Left ventricle myocardium inferior (tissue), 1 donor: ENCODE data around the gene MAP1S. TPM values are rescaled to one million over a fixed set of nuclear protein-coding genes. Genes with fewer than 3 reads are reported as not detected.

ENCODE experiments used
- DNase-seq: peaks from one replicate; pipeline ENCODE4 v3.0.0-alpha.2; 2020
- H3K27ac ChIP-seq: fragments of 200-600 bp; replicated peaks from 2 replicates; pipeline ENCODE4 v1.8.0; 2021
- H3K27me3 ChIP-seq: fragments of 200-600 bp; 2 replicates; pipeline ENCODE4 v1.8.0; 2021; ENCODE audit warnings: low read depth
- H3K36me3 ChIP-seq: fragments of 200-600 bp; 2 replicates; pipeline ENCODE4 v1.8.0; 2021
- H3K4me1 ChIP-seq: fragments of 200-600 bp; 2 replicates; pipeline ENCODE4 v1.8.0; 2021
- H3K4me3 ChIP-seq: fragments of 200-600 bp; 2 replicates; pipeline ENCODE4 v1.8.0; 2021; ENCODE audit warnings: mild to moderate bottlenecking, moderate library complexity
- H3K9me3 ChIP-seq: fragments of 200-600 bp; replicated peaks from 2 replicates; pipeline ENCODE4 v1.8.0; 2021
- intact Hi-C: fragments of 100-400 bp; cut with micrococcal nuclease; formaldehyde crosslinking; loops from one replicate; pipeline ENCODE4 v1.11.0; 2022
- total RNA-seq: library from RNA; stranded (reverse); fragmentation: NEBNext Ultra II Directional; extraction: Animal tissue kit (Norgen Biotek cat#: 25700); gene quantifications from one replicate; pipeline ENCODE4 v1.2.1, GENCODE V29; 2021
- TF ChIP-seq, protein P1 (sequence below): fragments of 200-600 bp; IDR thresholded peaks from 2 replicates; pipeline ENCODE4 v1.8.0; 2021; ENCODE audit warnings: antibody characterized with exemption, mild to moderate bottlenecking, borderline replicate concordance
- donor health status: DM: no; HTN: yes; CAD: no; lungs with severe emphysema.

Gene MAP1S
- total RNA-seq, 1 donor from 2014 or later = 21.4 TPM

DNA sequence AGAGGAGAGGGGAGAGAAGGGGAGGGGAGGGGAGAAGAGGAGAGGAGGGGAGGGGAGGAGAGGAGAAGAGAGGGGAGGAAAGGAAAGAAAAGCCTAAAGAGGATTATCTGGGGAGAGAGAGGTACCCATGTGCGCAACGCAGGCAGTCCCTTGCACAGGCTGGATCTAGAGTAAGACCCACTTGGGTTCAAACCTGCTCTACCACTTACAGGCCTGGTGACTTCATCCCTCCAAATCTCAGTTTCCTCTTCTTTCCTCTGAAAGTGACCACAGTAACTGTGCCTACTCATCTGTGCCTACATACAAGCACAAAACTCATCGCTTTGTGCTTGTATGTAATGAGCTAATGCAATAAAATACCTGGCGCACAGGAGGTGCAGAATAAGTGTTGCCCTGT lies 732 bp upstream of the MAP1S start:
- Histone ChIP-seq H3K4me1 (peaks cover 60% of the 10 kb centered on the region), H3K9me3 (no peaks in the 10 kb centered on the region), H3K4me3 (peak overlapping the region; percentile 96), H3K27ac (no peak overlapping the region), H3K36me3 (peaks cover 5% of the 10 kb centered on the region), H3K27me3 (no peaks in the 10 kb centered on the region)
- intact Hi-C loops = no loop called here
- TF ChIP-seq, protein P1, sequence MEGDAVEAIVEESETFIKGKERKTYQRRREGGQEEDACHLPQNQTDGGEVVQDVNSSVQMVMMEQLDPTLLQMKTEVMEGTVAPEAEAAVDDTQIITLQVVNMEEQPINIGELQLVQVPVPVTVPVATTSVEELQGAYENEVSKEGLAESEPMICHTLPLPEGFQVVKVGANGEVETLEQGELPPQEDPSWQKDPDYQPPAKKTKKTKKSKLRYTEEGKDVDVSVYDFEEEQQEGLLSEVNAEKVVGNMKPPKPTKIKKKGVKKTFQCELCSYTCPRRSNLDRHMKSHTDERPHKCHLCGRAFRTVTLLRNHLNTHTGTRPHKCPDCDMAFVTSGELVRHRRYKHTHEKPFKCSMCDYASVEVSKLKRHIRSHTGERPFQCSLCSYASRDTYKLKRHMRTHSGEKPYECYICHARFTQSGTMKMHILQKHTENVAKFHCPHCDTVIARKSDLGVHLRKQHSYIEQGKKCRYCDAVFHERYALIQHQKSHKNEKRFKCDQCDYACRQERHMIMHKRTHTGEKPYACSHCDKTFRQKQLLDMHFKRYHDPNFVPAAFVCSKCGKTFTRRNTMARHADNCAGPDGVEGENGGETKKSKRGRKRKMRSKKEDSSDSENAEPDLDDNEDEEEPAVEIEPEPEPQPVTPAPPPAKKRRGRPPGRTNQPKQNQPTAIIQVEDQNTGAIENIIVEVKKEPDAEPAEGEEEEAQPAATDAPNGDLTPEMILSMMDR = no peak
- no peak for DNase-seq

DNA sequence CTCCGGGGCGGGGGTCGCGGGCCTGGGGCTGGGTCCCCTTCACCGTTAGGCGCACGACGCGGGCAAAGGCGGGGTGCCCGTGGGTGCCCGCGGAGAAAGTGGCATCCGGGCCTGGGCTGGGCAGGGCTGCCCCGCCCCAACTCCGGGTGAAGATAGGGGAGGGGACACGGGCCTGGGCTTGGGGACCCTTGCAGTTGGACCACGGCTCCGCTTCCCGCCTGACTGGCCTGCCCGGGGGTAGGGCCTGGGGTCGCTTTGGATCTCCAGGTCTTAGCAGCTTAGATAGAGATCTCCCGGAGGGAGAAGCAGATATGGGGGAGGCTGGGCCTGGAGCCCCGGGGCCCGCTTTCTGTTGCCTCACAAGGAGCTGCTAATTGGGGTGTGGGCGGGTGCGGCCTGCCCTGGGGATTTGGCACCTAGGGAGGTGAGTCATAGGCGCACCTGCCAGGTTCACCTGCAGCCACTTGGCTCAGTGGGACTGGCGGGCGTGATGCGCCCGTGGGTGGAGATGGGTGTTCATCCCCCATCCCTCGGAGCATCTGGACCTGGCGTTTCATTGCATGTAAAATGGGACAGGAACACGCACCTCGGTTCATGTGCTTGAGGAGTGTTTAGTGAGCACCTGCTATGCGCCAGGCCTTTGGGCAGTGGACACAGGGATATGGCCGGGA lies 585 bp downstream of the MAP1S start:
- H3K27me3 ChIP-seq = no peaks in the 10 kb centered on the region
- H3K9me3 ChIP-seq = no peaks in the 10 kb centered on the region
- peak overlapping the region; percentile 96 for H3K4me3 ChIP-seq
- H3K36me3 ChIP-seq = peaks cover 18% of the 10 kb centered on the region
- intact Hi-C loops = no loop called here
- H3K27ac ChIP-seq = peak overlapping the region; percentile 67
- H3K4me1 ChIP-seq = peaks cover 63% of the 10 kb centered on the region
- TF ChIP-seq, protein P1 = no peak
- DNase-seq = no peak

GRCh38 chr19:17720440-17720839 lies 1.2 kb downstream of the MAP1S start:
- TF ChIP-seq, protein P1 = no peak
- H3K27ac ChIP-seq = peak overlapping the region; percentile 67

GRCh38 chr19:17721111-17721628 lies 1.9 kb downstream of the MAP1S start:
- Histone ChIP-seq H3K27me3 (no peaks in the 10 kb centered on the region), H3K27ac (peak overlapping the region; percentile 67), H3K9me3 (no peaks in the 10 kb centered on the region), H3K4me3 (peak overlapping the region; percentile 96), H3K4me1 (peaks cover 63% of the 10 kb centered on the region), H3K36me3 (peaks cover 31% of the 10 kb centered on the region)
- intact Hi-C loops = no loop called here
- TF ChIP-seq, protein P1 = no peak
- DNase-seq = no peak

More at GRCh38 chr19:17720440-17720839, 1.2 kb downstream of the MAP1S start:
- intact Hi-C loops = no loop called here
- no peaks in the 10 kb centered on the region for H3K9me3 ChIP-seq
- H3K27me3 ChIP-seq = no peaks in the 10 kb centered on the region
- H3K36me3 ChIP-seq = peaks cover 24% of the 10 kb centered on the region
- peak overlapping the region; percentile 96 for H3K4me3 ChIP-seq
- peaks cover 63% of the 10 kb centered on the region for H3K4me1 ChIP-seq
- no peak for DNase-seq

DNA sequence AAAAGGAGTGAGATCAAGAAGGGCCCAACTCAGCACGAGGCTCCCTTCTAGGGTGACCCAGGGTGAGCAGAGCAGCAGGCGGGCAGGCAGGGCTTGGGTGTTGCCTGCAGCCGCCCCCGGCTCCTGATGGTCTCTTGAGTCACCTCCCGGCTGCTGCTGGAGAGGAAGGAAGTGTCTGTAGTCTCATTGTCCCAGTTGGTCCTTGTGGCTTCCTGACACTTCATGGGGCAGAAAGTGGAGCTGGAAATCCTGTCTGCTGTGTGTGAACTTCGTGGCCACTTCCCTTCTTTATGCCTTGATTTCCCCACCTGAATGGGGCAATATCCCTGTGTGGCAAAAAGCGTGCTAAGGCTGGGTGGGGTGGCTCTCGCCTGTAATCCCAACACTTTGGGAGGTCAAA lies 2.5 kb downstream of the MAP1S start:
- TF ChIP-seq, protein P1 = no peak
- intact Hi-C loops = no loop called here
- Histone ChIP-seq H3K27me3 (no peaks in the 10 kb centered on the region), H3K9me3 (no peaks in the 10 kb centered on the region), H3K4me3 (peak overlapping the region; percentile 96), H3K36me3 (peaks cover 38% of the 10 kb centered on the region), H3K4me1 (peaks cover 63% of the 10 kb centered on the region), H3K27ac (peak overlapping the region; percentile 67)
- DNase-seq = peak; percentile 51
